SK-N-SH (cell line): ENCODE results near the gene DYNC1H1. TPM values are rescaled to one million over a fixed set of nuclear protein-coding genes. Genes with fewer than 3 reads are reported as not detected.

Experiments
- CTCF ChIA-PET: fragments of 300-600, 350-600 bp; formaldehyde crosslinking; extraction: SDS; loops from one replicate; lab custom pipeline; 2021; lab: Yijun Ruan, JAX
- POLR2A ChIA-PET: fragments of 350-600 bp; sonication (Branson Sonifier 250); formaldehyde crosslinking; extraction: SDS; loops from one replicate; lab custom pipeline; 2020; ENCODE audit warnings: antibody characterized with exemption, inconsistent platforms; lab: Yijun Ruan, JAX
- DNase-seq: peaks from one replicate; pipeline ENCODE4 v3.0.0; 2012
- H2AFZ ChIP-seq: fragments of 200-600 bp; sonication (generic); 2 replicates; pipeline ENCODE4 v1.8.1; 2016; ENCODE audit warnings: antibody characterized with exemption, mild to moderate bottlenecking, low read depth
- H3F3A ChIP-seq: fragments of 200-600 bp; sonication (generic); replicated peaks from 2 replicates; pipeline ENCODE3; 2016; ENCODE audit warnings: antibody characterized with exemption, mild to moderate bottlenecking; ENCODE audit not compliant: insufficient read depth
- H3K27ac ChIP-seq, 2 experiments: fragments of 200-500 bp in 1 of 2; fragments of 200-600 bp in 1 of 2; sonication (Bioruptor generic) in 1 of 2; sonication (generic), shearing (Covaris generic) in 1 of 2; 2 replicates each; pipeline versions ENCODE4 v1.5.1 to v1.6.1; 2014 to 2016; ENCODE audit warnings: low read depth in 2 of 2, inconsistent platforms in 1 of 2, low read length in 1 of 2, mild to moderate bottlenecking in 1 of 2, mixed read lengths in 1 of 2
- H3K27me3 ChIP-seq: fragments of 200-600 bp; sonication (generic), shearing (Covaris generic); 2 replicates; pipeline ENCODE4 v1.6.1; 2016; ENCODE audit warnings: mixed run types; ENCODE audit not compliant: insufficient read depth
- H3K36me3 ChIP-seq, 2 experiments: fragments of 200-500 bp in 1 of 2; fragments of 200-600 bp in 1 of 2; sonication (Bioruptor generic) in 1 of 2; sonication (generic) in 1 of 2; replicated peaks in 1 of 2; 2 replicates each; pipeline versions ENCODE3 to v1.5.1; 2014 to 2016; ENCODE audit warnings: low read length in 1 of 2, mild to moderate bottlenecking in 1 of 2; ENCODE audit not compliant: insufficient read depth in 2 of 2, control insufficient read depth in 1 of 2
- H3K4me1 ChIP-seq, 2 experiments: fragments of 200-500 bp in 1 of 2; fragments of 200-600 bp in 1 of 2; sonication (Bioruptor generic) in 1 of 2; sonication (generic), shearing (Covaris generic) in 1 of 2; 2 replicates each; pipeline versions ENCODE4 v1.5.1 to v1.6.1; 2014 to 2016; ENCODE audit warnings: low read depth in 1 of 2, low read length in 1 of 2, mixed run types in 1 of 2; ENCODE audit not compliant: insufficient read depth in 2 of 2, control insufficient read depth in 1 of 2
- H3K4me2 ChIP-seq: fragments of 200-600 bp; sonication (generic), shearing (Covaris generic); 2 replicates; pipeline ENCODE4 v1.6.1; 2017; ENCODE audit warnings: mixed run types
- H3K4me3 ChIP-seq, 2 experiments: fragments of 200-500 bp in 1 of 2; fragments of 200-600 bp in 1 of 2; sonication (Bioruptor generic) in 1 of 2; sonication (generic), shearing (Covaris generic) in 1 of 2; 2 replicates each; pipeline versions ENCODE4 v1.5.1 to v1.8.1; 2014 to 2016; ENCODE audit warnings: low read depth in 2 of 2, inconsistent platforms in 1 of 2, low read length in 1 of 2, mild to moderate bottlenecking in 1 of 2, mixed read lengths in 1 of 2, moderate library complexity in 1 of 2
- H3K79me2 ChIP-seq: fragments of 200-600 bp; sonication (generic); 2 replicates; pipeline ENCODE4 v1.8.1; 2017; ENCODE audit warnings: mild to moderate bottlenecking; ENCODE audit not compliant: insufficient read depth
- H3K9ac ChIP-seq: fragments of 200-600 bp; sonication (generic); 2 replicates; pipeline ENCODE4 v1.6.1; 2017; ENCODE audit warnings: mixed run types
- H3K9me2 ChIP-seq: fragments of 200-600 bp; sonication (generic); 2 replicates; pipeline ENCODE4 v1.6.1; 2017; ENCODE audit warnings: mixed run types
- H3K9me3 ChIP-seq: fragments of 200-600 bp; sonication (generic); 2 replicates; pipeline ENCODE4 v1.6.1; 2017; ENCODE audit warnings: mixed run types, mild to moderate bottlenecking, moderate library complexity
- H4K20me1 ChIP-seq: fragments of 200-600 bp; sonication (generic); 2 replicates; pipeline ENCODE4 v1.6.1; 2017; ENCODE audit warnings: mild to moderate bottlenecking, mixed run types; ENCODE audit not compliant: insufficient read depth
- FOXM1 ChIP-seq: IDR thresholded peaks from 2 replicates; pipeline ENCODE4 v1.4.0; 2012; ENCODE audit warnings: low read depth, mild to moderate bottlenecking
- GABPA ChIP-seq: IDR thresholded peaks from 2 replicates; pipeline ENCODE4 v1.4.0; 2012; ENCODE audit warnings: low read depth, mild to moderate bottlenecking
- GATA2 ChIP-seq: sonication (generic); formaldehyde crosslinking; IDR thresholded peaks from 2 replicates; pipeline ENCODE4 v1.5.0; 2020; ENCODE audit warnings: mild to moderate bottlenecking, missing genetic modification reagents
- JUND ChIP-seq: IDR thresholded peaks from 2 replicates; pipeline ENCODE4 v1.4.0; 2012
- MXI1 ChIP-seq: IDR thresholded peaks from 2 replicates; pipeline ENCODE4 v1.6.1; 2012; ENCODE audit warnings: mild to moderate bottlenecking, low read depth, low read length, improper control_type of control experiment
- NRF1 ChIP-seq: IDR thresholded peaks from 2 replicates; pipeline ENCODE4 v1.6.1; 2012; ENCODE audit warnings: low read depth, mild to moderate bottlenecking, low read length
- RAD21 ChIP-seq: IDR thresholded peaks from 2 replicates; pipeline ENCODE4 v1.6.1; 2012; ENCODE audit warnings: mild to moderate bottlenecking, low read length
- RCOR1 ChIP-seq: fragments of 150-350 bp; IDR thresholded peaks from 2 replicates; pipeline ENCODE4 v1.6.1; 2017; ENCODE audit warnings: antibody characterized with exemption, low read length
- TEAD4 ChIP-seq: IDR thresholded peaks from 2 replicates; pipeline ENCODE4 v1.4.0; 2012; ENCODE audit warnings: mild to moderate bottlenecking, borderline replicate concordance; ENCODE audit not compliant: insufficient read depth
- USF2 ChIP-seq: fragments of 150-350 bp; IDR thresholded peaks from 2 replicates; pipeline ENCODE4 v1.6.1; 2017; ENCODE audit warnings: antibody characterized with exemption, low read length, low read depth, borderline replicate concordance
- WGBS: methylation state at CpG from one replicate; pipeline ENCODE4 v1.1.6; 2017; ENCODE audit warnings: low lambda C conversion rate; 5-methylcytosine and 5-hydroxymethylcytosine counted together
- polyA plus RNA-seq, 3 experiments: library from polyadenylated mRNA; depleted of rRNA; stranded (reverse); fragments of >200 nt; gene quantifications; 2 replicates each; pipeline ENCODE4 v1.2.3, GENCODE V29; 2012
- TF ChIP-seq, protein P1 (sequence below): fragments of 150-350 bp; IDR thresholded peaks from 2 replicates; pipeline ENCODE4 v1.6.1; 2016; ENCODE audit warnings: mild to moderate bottlenecking, low read depth, low read length

The DYNC1H1 gene
- polyA plus RNA-seq, 1 of the 3 experiments (the other 2 are of a cell fraction): 140 TPM

DNA sequence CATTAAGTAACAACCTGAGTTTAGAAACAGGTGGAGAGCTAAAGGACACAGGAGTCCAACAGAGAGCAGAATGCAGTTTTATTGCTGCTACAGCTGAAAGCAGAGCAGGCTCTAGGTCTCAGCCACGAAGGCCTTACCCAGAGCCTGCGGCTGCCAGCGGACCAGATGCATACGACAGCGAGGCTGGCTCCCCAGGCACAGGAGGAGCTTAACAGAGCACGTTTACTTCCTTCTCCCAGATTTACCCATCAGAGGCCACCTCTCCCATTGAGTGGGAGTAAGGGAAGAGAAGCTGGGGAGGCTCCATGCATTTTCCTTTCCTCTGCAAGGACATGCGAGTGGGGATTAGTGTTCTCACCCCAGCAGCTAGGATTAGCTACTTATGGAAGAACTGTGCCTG, 22.6 kb downstream of the DYNC1H1 start:
- no peak for DNase-seq
- 97% methylated on average over 7 of the region's 7 CpGs for WGBS
- no peak overlapping the region for H3K27ac ChIP-seq
- H3K79me2 ChIP-seq: peaks cover 82% of the 10 kb centered on the region
- no peak overlapping the region for H3K4me3 ChIP-seq
- no peak overlapping the region for H3K9ac ChIP-seq
- TF ChIP-seq JUND (no peak), TEAD4 (no peak), GABPA (no peak), MXI1 (no peak)
- H3K9me2 ChIP-seq: no peaks in the 10 kb centered on the region
- no peaks in the 10 kb centered on the region for H3K27me3 ChIP-seq
- CTCF ChIA-PET: interaction anchor here (0.9 to 1.0 kb wide), 2 partner anchors 10 to 109 kb away, joined by 3 read pairs; no protein-coding TSS in a partner anchor
- no peak overlapping the region for H3K4me2 ChIP-seq
- peaks cover 20% of the 10 kb centered on the region; the same call in 1 of the 2 replicates for H4K20me1 ChIP-seq
- POLR2A ChIA-PET: no interaction called here
- H3K4me1 ChIP-seq: no peaks in the 10 kb centered on the region
- no peaks in the 10 kb centered on the region for H3K9me3 ChIP-seq
- H2AFZ ChIP-seq: no peak overlapping the region
- peaks cover 6% of the 10 kb centered on the region for H3F3A ChIP-seq
- peaks cover 68 to 86% of the 10 kb centered on the region in 2 experiments for H3K36me3 ChIP-seq

DNA sequence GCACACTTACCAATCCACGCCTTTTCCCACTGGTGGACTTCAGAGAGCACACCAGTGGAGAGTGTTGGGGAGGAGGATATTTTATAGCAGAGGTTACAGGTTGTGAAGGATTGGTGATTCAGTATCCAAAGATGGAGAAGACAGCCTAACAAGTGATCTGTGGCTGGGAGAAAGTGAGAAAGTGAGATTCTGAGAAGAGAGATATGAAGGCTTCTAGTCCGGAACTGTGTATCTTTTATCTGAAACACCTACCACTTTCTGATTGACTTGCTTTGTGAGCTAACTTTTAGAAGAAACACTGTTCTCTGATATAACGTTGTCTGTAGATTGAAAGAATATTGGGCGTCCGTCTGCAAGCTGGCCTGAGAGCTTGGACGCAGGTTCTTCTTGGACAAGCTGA, 24.0 kb downstream of the DYNC1H1 start:
- Histone ChIP-seq H3K4me2 (no peak overlapping the region), H3K27ac (no peak overlapping the region), H3K79me2 (peaks cover 69% of the 10 kb centered on the region), H3K4me1 (no peaks in the 10 kb centered on the region), H3K4me3 (no peak overlapping the region), H3F3A (no peaks in the 10 kb centered on the region), H3K9me3 (no peaks in the 10 kb centered on the region)
- DNase-seq: no peak
- TF ChIP-seq GATA2 (CRISPR knock-in tag): no peak
- TF ChIP-seq TEAD4: no peak
- TF ChIP-seq RCOR1: no peak
- TF ChIP-seq, protein P1, sequence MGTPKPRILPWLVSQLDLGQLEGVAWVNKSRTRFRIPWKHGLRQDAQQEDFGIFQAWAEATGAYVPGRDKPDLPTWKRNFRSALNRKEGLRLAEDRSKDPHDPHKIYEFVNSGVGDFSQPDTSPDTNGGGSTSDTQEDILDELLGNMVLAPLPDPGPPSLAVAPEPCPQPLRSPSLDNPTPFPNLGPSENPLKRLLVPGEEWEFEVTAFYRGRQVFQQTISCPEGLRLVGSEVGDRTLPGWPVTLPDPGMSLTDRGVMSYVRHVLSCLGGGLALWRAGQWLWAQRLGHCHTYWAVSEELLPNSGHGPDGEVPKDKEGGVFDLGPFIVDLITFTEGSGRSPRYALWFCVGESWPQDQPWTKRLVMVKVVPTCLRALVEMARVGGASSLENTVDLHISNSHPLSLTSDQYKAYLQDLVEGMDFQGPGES: no peak
- no peak for TF ChIP-seq NRF1
- no peak for TF ChIP-seq RAD21
- TF ChIP-seq FOXM1: no peak
- no peak for TF ChIP-seq USF2
- TF ChIP-seq, all 33 proteins: peak for 0
- CTCF ChIA-PET: interaction anchor here (0.9 kb wide), 1 partner anchor 27 kb away, joined by 3 read pairs; no protein-coding TSS in a partner anchor
- POLR2A ChIA-PET: no interaction called here
- no peaks in the 10 kb centered on the region for H3K9me2 ChIP-seq
- peaks cover 72 to 86% of the 10 kb centered on the region in 2 experiments for H3K36me3 ChIP-seq
- no peak overlapping the region for H2AFZ ChIP-seq
- H3K9ac ChIP-seq: no peak overlapping the region
- WGBS: 92% methylated on average over 6 of the region's 6 CpGs
- H4K20me1 ChIP-seq: peaks cover 22% of the 10 kb centered on the region; the same call in 1 of the 2 replicates
- H3K27me3 ChIP-seq: no peaks in the 10 kb centered on the region
